Peyer's patch (tissue), 4 donors: ENCODE measurements around the gene DDAH1. TPM values are rescaled to one million over a fixed set of nuclear protein-coding genes. Genes with fewer than 3 reads are reported as not detected.

Experiments used
- DNase-seq, 3 donors: peaks; one replicate each; pipeline ENCODE4 v3.0.0-alpha.2; 2017 to 2019
- H3K27ac ChIP-seq, 4 donors: fragments of 200-600 bp; sonication (generic); one replicate each; pipeline ENCODE4 v1.5.1; 2016 to 2019
- H3K27me3 ChIP-seq, 2 donors: fragments of 200-600 bp; sonication (generic); one replicate each; pipeline ENCODE4 v1.5.1; 2019
- H3K36me3 ChIP-seq, 3 donors: fragments of 200-600 bp; sonication (generic); one replicate each; pipeline ENCODE4 v1.5.1; 2016 to 2019
- H3K4me1 ChIP-seq, 4 donors: fragments of 200-600 bp; sonication (generic); one replicate each; pipeline ENCODE4 v1.5.1; 2016 to 2019
- H3K4me3 ChIP-seq, 4 donors: fragments of 200-600 bp; sonication (generic); 1 replicate in 3 of 4; 2 replicates in 1 of 4; pipeline ENCODE4 v1.5.1; 2016 to 2019; ENCODE audit warnings: mild to moderate bottlenecking in 1 of 4
- H3K9me3 ChIP-seq, 4 donors: fragments of 200-600 bp; sonication (generic); one replicate each; pipeline ENCODE4 v1.5.1; 2016 to 2019; ENCODE audit warnings: mild to moderate bottlenecking in 1 of 4
- POLR2A ChIP-seq, 2 donors: fragments of 450-650 bp; IDR thresholded peaks; one replicate each; pipeline ENCODE4 v1.5.1; 2017; ENCODE audit warnings: antibody characterized with exemption in 2 of 2, mild to moderate bottlenecking in 2 of 2, moderate library complexity in 2 of 2
- small RNA-seq, 2 donors: library from RNA; depleted of rRNA; stranded (forward); fragments of <200 nt; gene quantifications; one replicate each; pipeline ENCODE3, GENCODE V24; 2016
- total RNA-seq, 4 donors: library from RNA; depleted of rRNA; stranded (reverse); fragments of >200 nt; gene quantifications; one replicate each; pipeline ENCODE4 v1.1.0, GENCODE V29; 2016

The DDAH1 gene
- total RNA-seq, 4 donors from 2014 or later, result 40.8 to 60.2 (median 51.2) TPM

DNA sequence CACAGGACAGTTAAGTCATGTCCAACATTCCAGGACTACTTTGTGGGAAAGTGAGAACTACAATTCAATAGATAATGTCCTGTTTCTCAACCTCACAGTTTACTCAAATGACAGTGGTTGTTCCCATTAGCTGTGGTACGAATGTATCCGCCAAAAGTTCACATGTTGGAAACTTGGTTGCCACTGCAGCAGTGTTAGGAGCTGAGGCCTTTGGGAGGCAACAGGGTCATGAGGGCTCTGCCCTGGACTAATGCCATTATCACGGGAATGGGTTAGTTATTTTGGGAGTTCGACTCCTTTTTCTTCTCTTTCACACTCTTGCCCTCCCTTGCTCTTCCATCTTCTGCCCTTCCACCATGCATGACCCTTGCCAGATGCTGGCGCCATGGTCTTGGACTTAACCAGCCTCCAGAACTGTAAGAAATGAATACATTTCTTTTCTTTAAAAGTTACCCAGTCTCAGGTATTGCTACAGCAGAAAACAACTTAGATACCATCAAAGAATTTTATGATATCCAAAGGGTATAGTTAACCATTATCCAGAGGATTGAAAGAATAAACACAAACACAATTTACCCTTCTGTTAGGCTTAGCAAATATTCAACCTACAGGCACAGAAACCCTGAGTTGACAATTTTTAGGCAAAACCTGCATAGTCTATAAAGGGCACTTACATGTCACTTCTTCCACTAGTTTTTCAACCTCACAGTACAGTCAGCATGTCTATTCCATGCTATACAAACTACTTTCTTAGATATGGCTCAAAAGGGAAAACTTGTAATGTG is 196.0 kb downstream of the DDAH1 start:
- H3K27ac ChIP-seq, result no peak overlapping the region
- peaks cover 0 to 66% (median 0%) of the 10 kb centered on the region in 3 donors for H3K36me3 ChIP-seq
- H3K4me1 ChIP-seq, result peaks cover 0 to 31% (median 0%) of the 10 kb centered on the region in 4 donors
- H3K27me3 ChIP-seq, result no peaks in the 10 kb centered on the region
- no peak overlapping the region for H3K4me3 ChIP-seq
- no peak for TF ChIP-seq POLR2A (IDR thresholded peaks at IDR 0.05)
- H3K9me3 ChIP-seq, result no peaks in the 10 kb centered on the region
- no peak for DNase-seq

Small RNAs within 50 kb of the gene (small RNA-seq; reads per million reads assigned to genes)
- gene RF00019, result 0 reads per million in 2 donors

Other genes starting within 250 kb of the DDAH1 start
- 10 to 100 TPM; 15.1 to 57.8 (median 18.4) TPM for gene C1orf52, start 205.5 kb downstream of the DDAH1 start, total RNA-seq
- gene BCL10, start 188.5 kb downstream of the DDAH1 start, total RNA-seq, result 10 to 100 TPM; 25.6 to 45.7 (median 37.0) TPM
- gene CCN1, start 115.6 kb upstream of the DDAH1 start, total RNA-seq, result 100 to 1,000 TPM in 1 of 4 donors, 10 to 100 TPM in 1, 1 to 10 TPM in 2; 1.8 to 427 (median 13.4) TPM
- 10 to 100 TPM in 1 of 4 donors, 1 to 10 TPM in 3; 5.5 to 21.5 (median 8.1) TPM for gene ZNHIT6, start 243.3 kb upstream of the DDAH1 start, total RNA-seq